ENCODE results near the gene ENOX1. TPM values are rescaled to one million over a fixed set of nuclear protein-coding genes. Genes with fewer than 3 reads are reported as not detected.

The ENOX1 gene
- total RNA-seq, 1 donor from 2014 or later, result 1.1 TPM

DNA sequence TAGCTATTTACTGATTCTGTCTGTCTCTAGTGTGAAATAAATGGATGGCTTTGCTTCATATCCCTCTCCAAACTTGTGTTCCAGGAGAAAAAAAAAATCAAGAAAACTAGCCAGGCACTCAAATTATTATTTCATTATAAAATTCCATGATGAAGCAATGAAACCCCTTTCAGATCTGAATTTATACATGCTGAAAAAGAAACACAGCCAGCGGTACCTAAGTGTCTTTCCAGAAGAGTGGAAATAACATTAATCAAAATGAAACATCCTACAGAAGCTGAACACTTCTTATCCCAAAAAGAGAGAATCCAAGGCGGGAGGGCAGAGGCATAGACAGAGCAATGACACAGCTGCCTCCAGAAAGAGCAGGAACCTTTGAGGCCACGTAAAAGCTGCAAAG lies 15.9 kb downstream of the ENOX1 start:
- Histone ChIP-seq H3K27ac (no peak overlapping the region), H3K4me2 (no peak overlapping the region), H3K4me1 (peaks cover 12% of the 10 kb centered on the region), H3K79me2 (ENCODE audit: low read depth) (no peaks in the 10 kb centered on the region), H3F3A (ENCODE audit: low read depth) (no peaks in the 10 kb centered on the region), H3K4me3 (no peak overlapping the region), H3K9me3 (ENCODE audit: low read depth) (no peaks in the 10 kb centered on the region), H3K27me3 (no peaks in the 10 kb centered on the region), H3K36me3 (no peaks in the 10 kb centered on the region), H4K20me1 (ENCODE audit: low read depth) (no peaks in the 10 kb centered on the region), H2AFZ (replicated peaks) (no peak overlapping the region), H3K9ac (no peak overlapping the region)
- no peak for DNase-seq (ENCODE audit: low spot score)
- no peak for TF ChIP-seq EZH2 (IDR thresholded peaks at IDR 0.05)
- Mint-ChIP-seq H3K36me3 (no peaks in the 10 kb centered on the region), H3K4me1 (peaks cover 3% of the 10 kb centered on the region), H3K27me3 (ENCODE audit: insufficient read depth, low read depth) (no peaks in the 10 kb centered on the region), H3K9me3 (no peaks in the 10 kb centered on the region), H3K27ac (no peak overlapping the region), H3K4me3 (no peak overlapping the region)

DNA sequence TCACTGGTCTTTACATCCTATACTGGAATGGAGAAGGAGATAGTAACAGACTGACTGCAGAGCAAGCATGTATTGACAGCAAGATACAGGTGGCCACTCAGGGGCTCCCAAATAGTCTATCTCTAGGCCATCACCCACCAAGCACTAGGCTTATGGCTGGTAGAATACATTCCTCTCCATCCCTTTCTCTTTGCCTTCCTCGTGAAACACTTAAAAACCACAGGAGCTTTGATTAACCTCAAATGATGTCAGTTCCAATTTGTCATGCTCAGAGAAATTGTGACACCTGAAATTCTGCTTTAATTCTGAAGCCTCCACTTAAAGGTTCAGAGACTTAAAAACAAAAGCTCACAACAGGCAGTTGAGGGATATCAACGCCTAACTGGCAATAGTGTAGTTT lies 17.2 kb downstream of the ENOX1 start:
- Mint-ChIP-seq H3K4me3 (no peak overlapping the region), H3K27ac (no peak overlapping the region), H3K4me1 (peaks cover 2% of the 10 kb centered on the region), H3K27me3 (ENCODE audit: insufficient read depth, low read depth) (no peaks in the 10 kb centered on the region), H3K36me3 (no peaks in the 10 kb centered on the region), H3K9me3 (no peaks in the 10 kb centered on the region)
- H4K20me1 ChIP-seq (ENCODE audit: low read depth), result no peaks in the 10 kb centered on the region
- no peaks in the 10 kb centered on the region for H3K27me3 ChIP-seq
- TF ChIP-seq EZH2phosphoT487 (IDR thresholded peaks at IDR 0.05), result no peak
- TF ChIP-seq, protein P1, sequence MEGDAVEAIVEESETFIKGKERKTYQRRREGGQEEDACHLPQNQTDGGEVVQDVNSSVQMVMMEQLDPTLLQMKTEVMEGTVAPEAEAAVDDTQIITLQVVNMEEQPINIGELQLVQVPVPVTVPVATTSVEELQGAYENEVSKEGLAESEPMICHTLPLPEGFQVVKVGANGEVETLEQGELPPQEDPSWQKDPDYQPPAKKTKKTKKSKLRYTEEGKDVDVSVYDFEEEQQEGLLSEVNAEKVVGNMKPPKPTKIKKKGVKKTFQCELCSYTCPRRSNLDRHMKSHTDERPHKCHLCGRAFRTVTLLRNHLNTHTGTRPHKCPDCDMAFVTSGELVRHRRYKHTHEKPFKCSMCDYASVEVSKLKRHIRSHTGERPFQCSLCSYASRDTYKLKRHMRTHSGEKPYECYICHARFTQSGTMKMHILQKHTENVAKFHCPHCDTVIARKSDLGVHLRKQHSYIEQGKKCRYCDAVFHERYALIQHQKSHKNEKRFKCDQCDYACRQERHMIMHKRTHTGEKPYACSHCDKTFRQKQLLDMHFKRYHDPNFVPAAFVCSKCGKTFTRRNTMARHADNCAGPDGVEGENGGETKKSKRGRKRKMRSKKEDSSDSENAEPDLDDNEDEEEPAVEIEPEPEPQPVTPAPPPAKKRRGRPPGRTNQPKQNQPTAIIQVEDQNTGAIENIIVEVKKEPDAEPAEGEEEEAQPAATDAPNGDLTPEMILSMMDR (IDR thresholded peaks at IDR 0.05), result no peak
- no peak for TF ChIP-seq EZH2 (IDR thresholded peaks at IDR 0.05)
- no peaks in the 10 kb centered on the region for H3K36me3 ChIP-seq
- no peaks in the 10 kb centered on the region for H3F3A ChIP-seq (ENCODE audit: low read depth)
- DNase-seq (ENCODE audit: low spot score), result no peak
- no peak overlapping the region for H3K4me3 ChIP-seq
- H3K4me2 ChIP-seq, result no peak overlapping the region
- H3K9ac ChIP-seq, result no peak overlapping the region
- no peak overlapping the region for H3K27ac ChIP-seq
- no peaks in the 10 kb centered on the region for H3K79me2 ChIP-seq (ENCODE audit: low read depth)
- H3K9me3 ChIP-seq (ENCODE audit: low read depth), result no peaks in the 10 kb centered on the region
- H2AFZ ChIP-seq (replicated peaks), result no peak overlapping the region
- peaks cover 19% of the 10 kb centered on the region for H3K4me1 ChIP-seq

- Histone ChIP-seq H3K9me3 (ENCODE audit: low read depth) (no peaks in the 10 kb centered on the region), H3K27me3 (no peaks in the 10 kb centered on the region), H3K36me3 (no peaks in the 10 kb centered on the region), H3K4me1 (peaks cover 30% of the 10 kb centered on the region), H3K27ac (no peak overlapping the region), H2AFZ (replicated peaks) (no peak overlapping the region), H3K9ac (no peak overlapping the region), H3K4me3 (no peak overlapping the region), H3K4me2 (no peak overlapping the region), H4K20me1 (ENCODE audit: low read depth) (no peaks in the 10 kb centered on the region), H3K79me2 (ENCODE audit: low read depth) (no peaks in the 10 kb centered on the region), H3F3A (ENCODE audit: low read depth) (no peaks in the 10 kb centered on the region)
- Mint-ChIP-seq H3K27ac (no peak overlapping the region), H3K36me3 (no peaks in the 10 kb centered on the region), H3K9me3 (no peaks in the 10 kb centered on the region), H3K27me3 (ENCODE audit: insufficient read depth, low read depth) (no peaks in the 10 kb centered on the region), H3K4me3 (no peak overlapping the region), H3K4me1 (peaks cover 5% of the 10 kb centered on the region)
- TF ChIP-seq EZH2 (IDR thresholded peaks at IDR 0.05) (no peak), EZH2phosphoT487 (IDR thresholded peaks at IDR 0.05) (no peak)
- TF ChIP-seq, protein P1 (IDR thresholded peaks at IDR 0.05), result no peak
- DNase-seq (ENCODE audit: low spot score), result no peak
Measured at GRCh38 chr13:43767341-43767931, 19.3 kb downstream of the ENOX1 start.

GRCh38 chr13:43766725-43767124 lies 20.0 kb downstream of the ENOX1 start:
- Mint-ChIP-seq H3K4me3 (no peak overlapping the region), H3K27me3 (ENCODE audit: insufficient read depth, low read depth) (no peaks in the 10 kb centered on the region), H3K9me3 (no peaks in the 10 kb centered on the region), H3K36me3 (no peaks in the 10 kb centered on the region), H3K27ac (no peak overlapping the region), H3K4me1 (peaks cover 5% of the 10 kb centered on the region)
- TF ChIP-seq EZH2phosphoT487 (IDR thresholded peaks at IDR 0.05) (no peak), EZH2 (IDR thresholded peaks at IDR 0.05) (no peak)
- TF ChIP-seq, protein P1 (IDR thresholded peaks at IDR 0.05), result no peak
- Histone ChIP-seq H3K4me3 (no peak overlapping the region), H3F3A (ENCODE audit: low read depth) (no peaks in the 10 kb centered on the region), H3K27me3 (no peaks in the 10 kb centered on the region), H3K36me3 (no peaks in the 10 kb centered on the region), H2AFZ (replicated peaks) (no peak overlapping the region), H4K20me1 (ENCODE audit: low read depth) (no peaks in the 10 kb centered on the region), H3K79me2 (ENCODE audit: low read depth) (no peaks in the 10 kb centered on the region), H3K9ac (no peak overlapping the region), H3K9me3 (ENCODE audit: low read depth) (no peaks in the 10 kb centered on the region), H3K27ac (no peak overlapping the region), H3K4me1 (peaks cover 30% of the 10 kb centered on the region), H3K4me2 (no peak overlapping the region)
- no peak for DNase-seq (ENCODE audit: low spot score)
